HL-60 (cell line): ENCODE results near the gene FUT7.

ENCODE experiments used
- GABPA ChIP-seq: IDR thresholded peaks from 2 replicates; pipeline ENCODE4 v1.6.1; 2012; ENCODE audit warnings: low read depth
- POLR2AphosphoS5 ChIP-seq: IDR thresholded peaks from 2 replicates; pipeline ENCODE4 v1.6.1; 2012; ENCODE audit warnings: low read depth
- TF ChIP-seq, protein P1 (sequence below): IDR thresholded peaks from one replicate; pipeline ENCODE4 v1.5.1; 2011; ENCODE audit warnings: low read length, control low read depth, inconsistent platforms; ENCODE audit not compliant: insufficient read depth
- TF ChIP-seq, protein P2 (sequence below): IDR thresholded peaks from 2 replicates; pipeline ENCODE4 v1.6.1; 2012; ENCODE audit warnings: low read depth; ENCODE audit not compliant: insufficient replicate concordance

DNA sequence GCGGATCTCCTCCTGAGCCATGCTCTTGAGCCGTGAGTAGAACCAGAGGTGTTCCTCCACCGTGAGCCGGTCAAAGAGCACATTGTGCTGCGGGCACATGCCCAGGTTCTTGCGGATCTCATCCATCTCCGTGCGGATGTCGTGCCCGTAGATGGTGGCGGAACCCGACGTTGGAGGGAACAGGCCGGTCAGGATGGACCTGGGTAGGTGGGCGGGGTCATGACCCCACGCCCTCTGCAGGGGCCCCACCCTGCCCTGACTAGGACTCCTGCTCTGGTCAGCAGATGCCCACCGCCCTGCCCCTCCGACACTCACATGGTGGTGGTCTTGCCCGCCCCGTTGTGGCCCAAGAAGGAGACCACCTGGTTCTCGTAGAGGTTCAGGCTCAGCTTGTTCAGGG is 15.9 kb downstream of the FUT7 start:
- no peak for TF ChIP-seq POLR2AphosphoS5
- TF ChIP-seq, protein P1, sequence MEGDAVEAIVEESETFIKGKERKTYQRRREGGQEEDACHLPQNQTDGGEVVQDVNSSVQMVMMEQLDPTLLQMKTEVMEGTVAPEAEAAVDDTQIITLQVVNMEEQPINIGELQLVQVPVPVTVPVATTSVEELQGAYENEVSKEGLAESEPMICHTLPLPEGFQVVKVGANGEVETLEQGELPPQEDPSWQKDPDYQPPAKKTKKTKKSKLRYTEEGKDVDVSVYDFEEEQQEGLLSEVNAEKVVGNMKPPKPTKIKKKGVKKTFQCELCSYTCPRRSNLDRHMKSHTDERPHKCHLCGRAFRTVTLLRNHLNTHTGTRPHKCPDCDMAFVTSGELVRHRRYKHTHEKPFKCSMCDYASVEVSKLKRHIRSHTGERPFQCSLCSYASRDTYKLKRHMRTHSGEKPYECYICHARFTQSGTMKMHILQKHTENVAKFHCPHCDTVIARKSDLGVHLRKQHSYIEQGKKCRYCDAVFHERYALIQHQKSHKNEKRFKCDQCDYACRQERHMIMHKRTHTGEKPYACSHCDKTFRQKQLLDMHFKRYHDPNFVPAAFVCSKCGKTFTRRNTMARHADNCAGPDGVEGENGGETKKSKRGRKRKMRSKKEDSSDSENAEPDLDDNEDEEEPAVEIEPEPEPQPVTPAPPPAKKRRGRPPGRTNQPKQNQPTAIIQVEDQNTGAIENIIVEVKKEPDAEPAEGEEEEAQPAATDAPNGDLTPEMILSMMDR, result no peak
- TF ChIP-seq, protein P2, sequence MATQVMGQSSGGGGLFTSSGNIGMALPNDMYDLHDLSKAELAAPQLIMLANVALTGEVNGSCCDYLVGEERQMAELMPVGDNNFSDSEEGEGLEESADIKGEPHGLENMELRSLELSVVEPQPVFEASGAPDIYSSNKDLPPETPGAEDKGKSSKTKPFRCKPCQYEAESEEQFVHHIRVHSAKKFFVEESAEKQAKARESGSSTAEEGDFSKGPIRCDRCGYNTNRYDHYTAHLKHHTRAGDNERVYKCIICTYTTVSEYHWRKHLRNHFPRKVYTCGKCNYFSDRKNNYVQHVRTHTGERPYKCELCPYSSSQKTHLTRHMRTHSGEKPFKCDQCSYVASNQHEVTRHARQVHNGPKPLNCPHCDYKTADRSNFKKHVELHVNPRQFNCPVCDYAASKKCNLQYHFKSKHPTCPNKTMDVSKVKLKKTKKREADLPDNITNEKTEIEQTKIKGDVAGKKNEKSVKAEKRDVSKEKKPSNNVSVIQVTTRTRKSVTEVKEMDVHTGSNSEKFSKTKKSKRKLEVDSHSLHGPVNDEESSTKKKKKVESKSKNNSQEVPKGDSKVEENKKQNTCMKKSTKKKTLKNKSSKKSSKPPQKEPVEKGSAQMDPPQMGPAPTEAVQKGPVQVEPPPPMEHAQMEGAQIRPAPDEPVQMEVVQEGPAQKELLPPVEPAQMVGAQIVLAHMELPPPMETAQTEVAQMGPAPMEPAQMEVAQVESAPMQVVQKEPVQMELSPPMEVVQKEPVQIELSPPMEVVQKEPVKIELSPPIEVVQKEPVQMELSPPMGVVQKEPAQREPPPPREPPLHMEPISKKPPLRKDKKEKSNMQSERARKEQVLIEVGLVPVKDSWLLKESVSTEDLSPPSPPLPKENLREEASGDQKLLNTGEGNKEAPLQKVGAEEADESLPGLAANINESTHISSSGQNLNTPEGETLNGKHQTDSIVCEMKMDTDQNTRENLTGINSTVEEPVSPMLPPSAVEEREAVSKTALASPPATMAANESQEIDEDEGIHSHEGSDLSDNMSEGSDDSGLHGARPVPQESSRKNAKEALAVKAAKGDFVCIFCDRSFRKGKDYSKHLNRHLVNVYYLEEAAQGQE, result no peak
- no peak for TF ChIP-seq GABPA
